ENCODE measurements around the gene GRIK3. TPM values are rescaled to one million over a fixed set of nuclear protein-coding genes. Genes with fewer than 3 reads are reported as not detected.

GRIK3 gene
- total and polyA plus RNA-seq, 2 of the 8 experiments (the other 6 are each of a cell fraction or from before 2014, with no cell fraction given): 2.1 to 3.4 TPM

DNA sequence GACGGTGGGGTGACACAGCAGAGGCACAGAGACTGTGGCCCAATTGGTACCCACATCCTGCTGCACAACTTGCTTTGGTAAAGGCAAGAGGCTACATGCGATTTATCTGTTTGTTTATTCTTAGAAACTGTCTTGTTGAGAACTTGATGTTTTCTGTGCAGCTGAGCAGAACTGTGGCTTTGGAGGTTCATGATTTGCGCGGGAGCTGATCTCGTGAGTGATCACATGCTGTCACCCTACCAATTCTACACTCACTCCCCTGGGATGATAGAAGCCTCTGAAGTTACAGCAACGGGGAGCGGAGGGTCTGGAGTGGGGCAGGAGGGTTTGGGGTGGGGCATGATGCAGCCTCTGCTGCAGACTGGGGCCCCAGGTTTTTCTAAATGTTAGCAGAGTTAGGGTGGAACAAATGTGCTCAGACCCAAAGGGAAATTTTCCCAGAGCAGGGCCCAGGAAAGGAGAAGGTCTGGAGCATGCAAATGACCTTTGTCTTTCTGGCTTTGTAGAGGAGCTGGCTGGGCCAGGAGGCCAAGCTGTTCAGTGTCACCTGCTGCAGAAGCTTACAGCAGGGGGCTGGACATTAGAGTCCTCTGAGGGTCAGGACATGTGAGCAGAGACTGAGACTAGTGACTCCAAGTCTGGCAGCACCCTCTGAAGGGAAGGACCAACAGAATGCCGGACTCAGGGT lies 83.6 kb downstream of the GRIK3 start:
- DNase-seq (ENCODE audit: low read depth in 1 of 2, low spot score in 2 of 2): no peak
- Histone ChIP-seq H3K79me2 (ENCODE audit: control insufficient read depth in 1 of 2, insufficient read depth in 2 of 2, low read length in 2 of 2) (no peaks in the 10 kb centered on the region), H3K23ac (ENCODE audit: insufficient read length) (no peak overlapping the region), H3K9ac (replicated peaks in 1 of 4; ENCODE audit: extremely low read depth in 1 of 4, low read depth in 3 of 4, low read length in 3 of 4) (no peak overlapping the region), H2BK5ac (ENCODE audit: low read depth, low read length) (no peak overlapping the region), H3K56ac (replicated peaks; ENCODE audit: insufficient read length, low read depth, low read length) (no peak overlapping the region), H4K20me1 (replicated peaks in 1 of 2; ENCODE audit: control insufficient read depth in 1 of 2, insufficient read depth in 2 of 2, low read length in 2 of 2) (no peaks in the 10 kb centered on the region), H3K36me3 (ENCODE audit: control insufficient read depth in 2 of 4, insufficient read depth in 4 of 4, low read length in 3 of 4) (no peaks in the 10 kb centered on the region), H3K9me3 (ENCODE audit: insufficient read depth in 2 of 2, low read depth in 1 of 2, low read length in 1 of 2) (no peaks in the 10 kb centered on the region), H2BK20ac (ENCODE audit: low read length) (no peak overlapping the region), H3K27me3 (replicated peaks in 1 of 4; ENCODE audit: control insufficient read depth in 3 of 4, extremely low read depth in 1 of 4, insufficient read depth in 3 of 4, low read length in 3 of 4) (no peaks in the 10 kb centered on the region), H3K4me2 (ENCODE audit: insufficient read depth in 1 of 2, low read depth in 2 of 2, low read length in 2 of 2) (no peak overlapping the region), H4K8ac (ENCODE audit: extremely low read depth, insufficient read depth, low read length) (no peak overlapping the region), H3K4ac (replicated peaks; ENCODE audit: insufficient read length, low read depth, low read length) (no peak overlapping the region), H2BK12ac (ENCODE audit: low read depth, low read length) (no peak overlapping the region), H3K27ac (ENCODE audit: low read depth, low read length) (no peak overlapping the region), H3K18ac (ENCODE audit: extremely low read depth, low read length) (no peak overlapping the region; the same call in 1 of the 2 replicates), H4K5ac (ENCODE audit: insufficient read length, low read depth, low read length) (no peak overlapping the region), H3K14ac (ENCODE audit: insufficient read length) (no peak overlapping the region), H2AFZ (ENCODE audit: low read length) (no peak overlapping the region), H2BK120ac (replicated peaks; ENCODE audit: low read depth, low read length) (no peak overlapping the region), H3K4me3 (ENCODE audit: extremely low read depth in 1 of 4, insufficient read depth in 2 of 4, low read depth in 3 of 4, low read length in 4 of 4) (no peak overlapping the region), H3K23me2 (ENCODE audit: low read depth, low read length) (no peaks in the 10 kb centered on the region), H4K91ac (replicated peaks; ENCODE audit: insufficient read length, low read length) (no peak overlapping the region), H2BK15ac (ENCODE audit: low read length) (no peak overlapping the region), H2AK5ac (ENCODE audit: low read depth, low read length) (no peak overlapping the region), H3K4me1 (replicated peaks in 1 of 4; ENCODE audit: control insufficient read depth in 3 of 4, insufficient read depth in 4 of 4, low read length in 3 of 4) (peaks cover 2 to 8% (median 4%) of the 10 kb centered on the region in 4 experiments; a peak in 5 of 7 replicates), H3K79me1 (ENCODE audit: low read depth, low read length) (no peaks in the 10 kb centered on the region)
- ChIA-PET POLR2A (ENCODE audit: partially characterized antibody) (no interaction called here), CTCF (ENCODE audit: partially characterized antibody) (interaction anchor here (0.8 to 1.0 kb wide), 2 partner anchors 12 to 32 kb away, joined by 3 to 4 read pairs; no protein-coding TSS in a partner anchor)
- 93% methylated on average over 8 of the region's 8 CpGs; no CpG with 5 or more reads in 1 of the 2 experiments for WGBS, 2 experiments (ENCODE audit: extremely low coverage in 1 of 2, insufficient coverage in 1 of 2, insufficient read length in 1 of 2, insufficient replicate concordance in 2 of 2, low coverage in 1 of 2, low lambda C conversion rate in 2 of 2, missing lambda C conversion rate in 1 of 2)
- no peak for TF ChIP-seq YY1 (IDR thresholded peaks at IDR 0.05; ENCODE audit: low read depth, low read length)
- TF ChIP-seq TBP (IDR thresholded peaks at IDR 0.05; ENCODE audit: low read depth, low read length): no peak
- no peak for TF ChIP-seq KDM5A (IDR thresholded peaks at IDR 0.05; ENCODE audit: low read length)
- TF ChIP-seq TEAD4 (IDR thresholded peaks at IDR 0.05; ENCODE audit: low read depth, low read length): no peak
- FAIRE-seq: no peak
